ENCODE measurements around the gene PKNOX2. TPM values are rescaled to one million over a fixed set of nuclear protein-coding genes. Genes with fewer than 3 reads are reported as not detected.

Gene PKNOX2
- total and polyA plus RNA-seq, 10 of the 15 experiments (the other 5 are each of a cell fraction or from before 2014, with no cell fraction given): not detected

GRCh38 chr11:125322289-125322688 is 157.7 kb downstream of the PKNOX2 start:
- Histone ChIP-seq H3K4me3 (no peak overlapping the region), H2AFZ (ENCODE audit: control insufficient read depth, low read depth, low read length) (no peak overlapping the region), H3K79me2 (ENCODE audit: control insufficient read depth, insufficient read depth, low read length) (no peaks in the 10 kb centered on the region), H3K4me1 (ENCODE audit: control insufficient read depth, insufficient read depth, low read length) (no peaks in the 10 kb centered on the region), H3K27ac (ENCODE audit: control insufficient read depth, insufficient read depth) (no peak overlapping the region), H3K9ac (ENCODE audit: control insufficient read depth, insufficient read depth, low read length) (no peak overlapping the region), H4K20me1 (ENCODE audit: control insufficient read depth, insufficient read depth) (no peaks in the 10 kb centered on the region), H3K27me3 (replicated peaks in 1 of 2; ENCODE audit: control insufficient read depth in 2 of 2, insufficient read depth in 2 of 2, low read length in 1 of 2) (peaks cover 5 to 11% of the 10 kb centered on the region in 2 experiments; a peak in 3 of 4 replicates), H3K36me3 (ENCODE audit: control insufficient read depth in 2 of 2, insufficient read depth in 2 of 2, low read length in 1 of 2) (no peaks in the 10 kb centered on the region), H3K4me2 (ENCODE audit: control insufficient read depth, insufficient read depth) (no peak overlapping the region), H3K9me3 (replicated peaks; ENCODE audit: control insufficient read depth, insufficient read depth, low read length) (no peaks in the 10 kb centered on the region)
- ATAC-seq (no peak), FAIRE-seq (no peak), DNase-seq (ENCODE audit: low read depth, low spot score) (no peak)
- in situ Hi-C loops (cut with MboI) (no loop called here), intact Hi-C loops (cut with micrococcal nuclease; ENCODE audit: unreplicated experiment) (no loop called here)
- SMC1A ChIA-PET (ENCODE audit: uncharacterized antibody, unreplicated experiment): no interaction called here
- BruUV-seq (replicated peaks): no TSS peak
- CTCF ChIA-PET: no interaction called here
- 14% methylated on average over 8 of the region's 8 CpGs for WGBS (ENCODE audit: insufficient coverage, insufficient replicate concordance, low lambda C conversion rate, missing lambda C conversion rate)
- TF ChIP-seq ESRRA (IDR thresholded peaks at IDR 0.05; ENCODE audit: low read length) (no peak), NR2F1 (conservative IDR thresholded peaks at IDR 0.05) (no peak), EED (IDR thresholded peaks at IDR 0.05; ENCODE audit: low read depth) (no peak), BRCA1 (IDR thresholded peaks at IDR 0.05; ENCODE audit: low read depth, low read length) (no peak), ZNF207 (IDR thresholded peaks at IDR 0.05; ENCODE audit: borderline replicate concordance) (no peak), PAX8 (IDR thresholded peaks at IDR 0.05) (no peak), ZBTB11 (CRISPR knock-in tag; IDR thresholded peaks at IDR 0.05) (no peak), MYC (IDR thresholded peaks at IDR 0.05; ENCODE audit: insufficient read depth, insufficient read length, insufficient replicate concordance, low read length, severe bottlenecking) (no peak), SRF (IDR thresholded peaks at IDR 0.05; ENCODE audit: low read depth in 2 of 2, low read length in 2 of 2) (no peak), RFX5 (IDR thresholded peaks at IDR 0.05; ENCODE audit: low read depth, low read length) (no peak), MEF2B (IDR thresholded peaks at IDR 0.05; ENCODE audit: partially characterized antibody, poor library complexity, severe bottlenecking) (no peak), STAT1 (conservative IDR thresholded peaks at IDR 0.05) (no peak), PBX3 (IDR thresholded peaks at IDR 0.05; ENCODE audit: insufficient replicate concordance, low read depth, low read length) (no peak)
- POLR2A ChIA-PET: no interaction called here
- RAD21 ChIA-PET (ENCODE audit: unreplicated experiment): no interaction called here

All from GM12878 (cell line).